A673 (cell line): ENCODE results near the gene KLF7.

Source experiments
- EZH2 ChIP-seq: fragments of 200-600 bp; sonication (generic); IDR thresholded peaks from 2 replicates; pipeline ENCODE4 v1.6.1; 2017; ENCODE audit warnings: borderline replicate concordance, low read depth, mild to moderate bottlenecking, mixed read lengths, antibody characterized with exemption, low read length; ENCODE audit not compliant: poor library complexity, severe bottlenecking
- TF ChIP-seq, protein P1 (sequence below): fragments of 300-800, 200-600 bp; sonication (generic); conservative IDR thresholded peaks from 2 replicates; pipeline ENCODE4 v1.5.1; 2017; ENCODE audit warnings: low read depth, mild to moderate bottlenecking, antibody characterized with exemption, low read length, moderate library complexity, mixed read lengths

DNA sequence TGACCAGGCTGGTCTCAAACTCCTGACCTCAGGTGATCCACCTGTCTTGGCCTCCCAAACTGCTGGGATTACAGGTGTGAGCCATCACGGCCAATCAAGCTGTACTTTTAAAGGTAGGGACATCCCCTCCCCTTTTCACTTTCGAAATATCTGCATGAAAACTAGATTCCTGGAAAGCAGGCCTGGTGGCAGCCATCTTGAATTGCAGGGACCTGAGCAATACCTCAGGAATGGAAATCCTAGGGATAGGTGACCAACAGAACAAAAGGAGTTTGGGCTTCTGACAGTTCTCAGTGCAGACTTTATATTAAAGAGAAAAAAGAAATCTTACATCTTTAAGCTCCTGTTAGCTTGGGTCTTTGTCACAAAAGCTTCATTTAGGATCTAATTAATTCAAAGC, 62.6 kb downstream of the KLF7 start:
- TF ChIP-seq, protein P1, sequence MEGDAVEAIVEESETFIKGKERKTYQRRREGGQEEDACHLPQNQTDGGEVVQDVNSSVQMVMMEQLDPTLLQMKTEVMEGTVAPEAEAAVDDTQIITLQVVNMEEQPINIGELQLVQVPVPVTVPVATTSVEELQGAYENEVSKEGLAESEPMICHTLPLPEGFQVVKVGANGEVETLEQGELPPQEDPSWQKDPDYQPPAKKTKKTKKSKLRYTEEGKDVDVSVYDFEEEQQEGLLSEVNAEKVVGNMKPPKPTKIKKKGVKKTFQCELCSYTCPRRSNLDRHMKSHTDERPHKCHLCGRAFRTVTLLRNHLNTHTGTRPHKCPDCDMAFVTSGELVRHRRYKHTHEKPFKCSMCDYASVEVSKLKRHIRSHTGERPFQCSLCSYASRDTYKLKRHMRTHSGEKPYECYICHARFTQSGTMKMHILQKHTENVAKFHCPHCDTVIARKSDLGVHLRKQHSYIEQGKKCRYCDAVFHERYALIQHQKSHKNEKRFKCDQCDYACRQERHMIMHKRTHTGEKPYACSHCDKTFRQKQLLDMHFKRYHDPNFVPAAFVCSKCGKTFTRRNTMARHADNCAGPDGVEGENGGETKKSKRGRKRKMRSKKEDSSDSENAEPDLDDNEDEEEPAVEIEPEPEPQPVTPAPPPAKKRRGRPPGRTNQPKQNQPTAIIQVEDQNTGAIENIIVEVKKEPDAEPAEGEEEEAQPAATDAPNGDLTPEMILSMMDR = no peak
- no peak for TF ChIP-seq EZH2
